HG03558 (cell line): ENCODE results near the gene PALB2.
"Not testable (repeated sequence)": the region's sequence is repeated elsewhere in the genome, so short reads cannot be mapped to it uniquely, and the experiment has no call there.

Source experiments
- ATAC-seq: cut with Tn5 transposase; IDR thresholded peaks from one replicate; pipeline ENCODE4 v1.9.1; 2021; ENCODE audit warnings: moderate number of reproducible peaks; ENCODE audit not compliant: unreplicated experiment; ENCODE audit errors: extremely low read depth

Gene PALB2

GRCh38 chr16:23584186-23585076 is 56.7 kb downstream of the PALB2 start:
- no peak for ATAC-seq

- not testable (repeated sequence) for ATAC-seq
Observed at GRCh38 chr16:23583271-23583670, 57.8 kb downstream of the PALB2 start.

- no peak for ATAC-seq
Observed at GRCh38 chr16:23581764-23582163, 59.3 kb downstream of the PALB2 start.

- no peak for ATAC-seq
Observed at GRCh38 chr16:23580391-23580790, 60.7 kb downstream of the PALB2 start.

- ATAC-seq: no peak
Observed at GRCh38 chr16:23579371-23579770, 61.7 kb downstream of the PALB2 start.

- ATAC-seq: no peak
Observed at GRCh38 chr16:23578101-23578830, 62.8 kb downstream of the PALB2 start.

GRCh38 chr16:23577493-23577892 is 63.6 kb downstream of the PALB2 start:
- ATAC-seq: no peak

GRCh38 chr16:23575834-23576233 is 65.3 kb downstream of the PALB2 start:
- no peak for ATAC-seq

- ATAC-seq: no peak
Observed at GRCh38 chr16:23573817-23574216, 67.3 kb downstream of the PALB2 start.

GRCh38 chr16:23572394-23572793 is 68.7 kb downstream of the PALB2 start:
- no peak for ATAC-seq

GRCh38 chr16:23571895-23572294 is 69.2 kb downstream of the PALB2 start:
- no peak for ATAC-seq

- no peak for ATAC-seq
Observed at GRCh38 chr16:23570992-23571632, 70.0 kb downstream of the PALB2 start.

- no peak for ATAC-seq
Observed at GRCh38 chr16:23567602-23568001, 73.5 kb downstream of the PALB2 start.

GRCh38 chr16:23566724-23567123 is 74.4 kb downstream of the PALB2 start:
- ATAC-seq: no peak

- no peak for ATAC-seq
Observed at GRCh38 chr16:23564575-23565363, 76.3 kb downstream of the PALB2 start.

GRCh38 chr16:23563186-23563585 is 77.9 kb downstream of the PALB2 start:
- no peak for ATAC-seq

- ATAC-seq: no peak
Observed at GRCh38 chr16:23562505-23562904, 78.6 kb downstream of the PALB2 start.

GRCh38 chr16:23561586-23561985 is 79.5 kb downstream of the PALB2 start:
- no peak for ATAC-seq

GRCh38 chr16:23557779-23558702 is 83.1 kb downstream of the PALB2 start:
- ATAC-seq: no peak
